22Rv1 (cell line): ENCODE measurements around the gene NELL2.
"Not testable (repeated sequence)": the region's sequence is repeated elsewhere in the genome, so short reads cannot be mapped to it uniquely, and the experiment has no call there.

Experiments
- ZFX ChIP-seq: fragments of 450-650 bp; IDR thresholded peaks from 2 replicates; pipeline ENCODE4 v1.6.1; 2017; ENCODE audit warnings: antibody characterized with exemption, borderline replicate concordance
- TF ChIP-seq, protein P1 (sequence below): fragments of 450-650 bp; IDR thresholded peaks from 2 replicates; pipeline ENCODE4 v1.5.1; 2017; ENCODE audit warnings: mild to moderate bottlenecking

DNA sequence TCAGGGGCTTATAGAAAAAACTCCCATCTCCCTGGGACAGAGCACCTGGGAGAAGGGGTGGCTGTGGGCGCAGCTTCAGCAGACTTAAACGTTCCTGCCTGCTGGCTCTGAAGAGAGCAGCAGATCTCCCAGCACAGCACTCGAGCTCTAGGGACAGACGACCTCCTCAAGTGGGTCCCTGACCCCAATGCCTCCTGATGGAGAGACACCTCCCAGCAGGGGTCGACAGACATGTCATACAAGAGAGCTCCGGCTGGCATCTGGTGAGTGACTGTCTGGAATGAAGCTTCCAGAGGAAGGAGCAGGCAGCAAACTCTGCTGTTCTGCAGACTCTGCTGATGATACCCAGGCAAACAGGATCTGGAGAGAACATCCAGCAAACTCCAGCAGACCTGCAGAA, 22.0 kb upstream of the NELL2 start:
- TF ChIP-seq, protein P1, sequence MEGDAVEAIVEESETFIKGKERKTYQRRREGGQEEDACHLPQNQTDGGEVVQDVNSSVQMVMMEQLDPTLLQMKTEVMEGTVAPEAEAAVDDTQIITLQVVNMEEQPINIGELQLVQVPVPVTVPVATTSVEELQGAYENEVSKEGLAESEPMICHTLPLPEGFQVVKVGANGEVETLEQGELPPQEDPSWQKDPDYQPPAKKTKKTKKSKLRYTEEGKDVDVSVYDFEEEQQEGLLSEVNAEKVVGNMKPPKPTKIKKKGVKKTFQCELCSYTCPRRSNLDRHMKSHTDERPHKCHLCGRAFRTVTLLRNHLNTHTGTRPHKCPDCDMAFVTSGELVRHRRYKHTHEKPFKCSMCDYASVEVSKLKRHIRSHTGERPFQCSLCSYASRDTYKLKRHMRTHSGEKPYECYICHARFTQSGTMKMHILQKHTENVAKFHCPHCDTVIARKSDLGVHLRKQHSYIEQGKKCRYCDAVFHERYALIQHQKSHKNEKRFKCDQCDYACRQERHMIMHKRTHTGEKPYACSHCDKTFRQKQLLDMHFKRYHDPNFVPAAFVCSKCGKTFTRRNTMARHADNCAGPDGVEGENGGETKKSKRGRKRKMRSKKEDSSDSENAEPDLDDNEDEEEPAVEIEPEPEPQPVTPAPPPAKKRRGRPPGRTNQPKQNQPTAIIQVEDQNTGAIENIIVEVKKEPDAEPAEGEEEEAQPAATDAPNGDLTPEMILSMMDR: not testable (repeated sequence)
- TF ChIP-seq ZFX: not testable (repeated sequence)
